ENCODE measurements around the gene CGRRF1.

The CGRRF1 gene

GRCh38 chr14:54577977-54578376 is 68.3 kb downstream of the CGRRF1 start:
- no peak for DNase-seq (ENCODE audit: low read depth)

GRCh38 chr14:54579621-54580020 is 69.9 kb downstream of the CGRRF1 start:
- DNase-seq (ENCODE audit: low read depth): no peak

- DNase-seq (ENCODE audit: low read depth): no peak
Measured at GRCh38 chr14:54580933-54581332, 71.2 kb downstream of the CGRRF1 start.

GRCh38 chr14:54582334-54582733 is 72.6 kb downstream of the CGRRF1 start:
- no peak for DNase-seq (ENCODE audit: low read depth)

- DNase-seq (ENCODE audit: low read depth): no peak
Measured at GRCh38 chr14:54584097-54584496, 74.4 kb downstream of the CGRRF1 start.

GRCh38 chr14:54585214-54585613 is 75.5 kb downstream of the CGRRF1 start:
- no peak for DNase-seq (ENCODE audit: low read depth)

All from fibroblast of the conjunctiva (primary cell).